ENCODE results near the gene GRID2. TPM values are rescaled to one million over a fixed set of nuclear protein-coding genes. Genes with fewer than 3 reads are reported as not detected.

The GRID2 gene
- total RNA-seq, 1 donor from 2014 or later: 0.17 TPM

DNA sequence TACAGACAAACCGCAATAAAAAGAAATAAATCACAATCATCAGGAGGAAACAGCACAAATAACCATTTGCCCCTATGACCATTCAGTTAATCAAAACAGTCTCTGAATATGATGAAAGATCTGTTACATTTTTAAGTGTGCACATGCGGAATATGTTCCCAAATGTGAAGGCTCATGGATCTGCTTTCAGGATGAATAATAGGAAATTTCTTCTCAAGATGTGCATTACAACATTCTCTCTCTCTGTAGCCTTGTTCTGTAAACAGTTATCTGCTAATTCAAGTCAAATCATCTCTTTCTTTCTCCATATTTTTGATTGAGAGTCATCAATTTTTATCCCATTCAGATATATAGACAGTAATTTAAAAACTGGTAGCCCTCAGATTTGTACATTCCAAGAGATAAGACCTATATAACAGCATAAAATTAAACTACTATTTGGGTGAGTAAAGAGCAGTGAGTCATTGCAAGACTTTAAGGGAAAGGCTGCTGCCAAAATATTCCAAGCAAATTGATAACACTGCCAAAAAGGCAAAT lies 1090.8 kb downstream of the GRID2 start:
- Mint-ChIP-seq H3K4me3 (no peak overlapping the region), H3K9me3 (no peaks in the 10 kb centered on the region)

DNA sequence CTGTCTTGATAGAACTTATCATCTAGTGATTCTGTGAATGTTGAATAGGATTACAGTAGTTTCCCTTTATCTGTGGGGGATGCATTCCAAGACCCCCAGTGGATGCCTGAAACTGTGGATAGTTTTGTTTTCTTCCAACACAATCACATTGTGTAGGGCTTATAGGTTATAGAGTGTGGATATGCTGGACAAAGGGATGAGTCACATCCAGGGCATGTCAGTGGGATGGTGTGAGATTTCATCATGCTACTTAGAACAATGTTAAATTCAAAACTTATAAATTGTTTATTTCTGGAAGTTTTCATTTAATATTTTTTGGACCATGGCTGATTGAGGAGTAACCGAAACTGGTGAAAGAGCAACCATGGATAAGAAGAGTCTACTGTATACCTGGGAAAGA lies 1092.5 kb downstream of the GRID2 start:
- H3F3A ChIP-seq (ENCODE audit: low read depth): no peaks in the 10 kb centered on the region
- H3K27me3 ChIP-seq: no peaks in the 10 kb centered on the region
- H3K27ac ChIP-seq: no peak overlapping the region
- H3K27me3 Mint-ChIP-seq (ENCODE audit: insufficient read depth, low read depth): no peaks in the 10 kb centered on the region
- H2AFZ ChIP-seq (replicated peaks): no peak overlapping the region
- no peak overlapping the region for H3K27ac Mint-ChIP-seq
- H3K36me3 Mint-ChIP-seq: no peaks in the 10 kb centered on the region
- no peaks in the 10 kb centered on the region for H3K4me1 ChIP-seq
- H3K9me3 Mint-ChIP-seq: no peaks in the 10 kb centered on the region
- no peak for TF ChIP-seq EZH2 (IDR thresholded peaks at IDR 0.05)
- no peak for TF ChIP-seq CTCF (IDR thresholded peaks at IDR 0.05)
- TF ChIP-seq EZH2phosphoT487 (IDR thresholded peaks at IDR 0.05): no peak
- H3K9me3 ChIP-seq (ENCODE audit: low read depth): no peaks in the 10 kb centered on the region
- H3K9ac ChIP-seq: no peak overlapping the region
- no peaks in the 10 kb centered on the region for H4K20me1 ChIP-seq (ENCODE audit: low read depth)
- H3K4me3 ChIP-seq: no peak overlapping the region
- H3K4me1 Mint-ChIP-seq: no peaks in the 10 kb centered on the region
- no peaks in the 10 kb centered on the region for H3K36me3 ChIP-seq
- no peak overlapping the region for H3K4me3 Mint-ChIP-seq
- H3K79me2 ChIP-seq (ENCODE audit: low read depth): no peaks in the 10 kb centered on the region
- no peak overlapping the region for H3K4me2 ChIP-seq
- DNase-seq (ENCODE audit: low spot score): no peak

More for the DNA sequence above, 1090.8 kb downstream of the GRID2 start:
- no peaks in the 10 kb centered on the region for H3K4me1 Mint-ChIP-seq
- no peaks in the 10 kb centered on the region for H3K9me3 ChIP-seq (ENCODE audit: low read depth)
- no peak overlapping the region for H3K4me3 ChIP-seq
- no peak overlapping the region for H2AFZ ChIP-seq (replicated peaks)
- no peaks in the 10 kb centered on the region for H3K36me3 Mint-ChIP-seq
- H3F3A ChIP-seq (ENCODE audit: low read depth): no peaks in the 10 kb centered on the region
- no peak overlapping the region for H3K9ac ChIP-seq
- H3K27me3 ChIP-seq: no peaks in the 10 kb centered on the region
- no peaks in the 10 kb centered on the region for H3K4me1 ChIP-seq
- no peaks in the 10 kb centered on the region for H3K36me3 ChIP-seq
- no peak overlapping the region for H3K27ac ChIP-seq
- TF ChIP-seq CTCF (IDR thresholded peaks at IDR 0.05) (no peak), EZH2 (IDR thresholded peaks at IDR 0.05) (no peak), EZH2phosphoT487 (IDR thresholded peaks at IDR 0.05) (no peak)
- no peak overlapping the region for H3K4me2 ChIP-seq
- DNase-seq (ENCODE audit: low spot score): no peak
- H4K20me1 ChIP-seq (ENCODE audit: low read depth): no peaks in the 10 kb centered on the region
- no peaks in the 10 kb centered on the region for H3K79me2 ChIP-seq (ENCODE audit: low read depth)
- H3K27ac Mint-ChIP-seq: no peak overlapping the region
- H3K27me3 Mint-ChIP-seq (ENCODE audit: insufficient read depth, low read depth): no peaks in the 10 kb centered on the region

- Mint-ChIP-seq H3K27ac (no peak overlapping the region), H3K27me3 (ENCODE audit: insufficient read depth, low read depth) (no peaks in the 10 kb centered on the region), H3K4me3 (no peak overlapping the region), H3K4me1 (peaks cover 7% of the 10 kb centered on the region), H3K9me3 (no peaks in the 10 kb centered on the region), H3K36me3 (no peaks in the 10 kb centered on the region)
- H2AFZ ChIP-seq (replicated peaks): no peak overlapping the region
- no peaks in the 10 kb centered on the region for H3K79me2 ChIP-seq (ENCODE audit: low read depth)
- no peaks in the 10 kb centered on the region for H4K20me1 ChIP-seq (ENCODE audit: low read depth)
- no peak overlapping the region for H3K4me3 ChIP-seq
- no peak overlapping the region for H3K9ac ChIP-seq
- H3K27me3 ChIP-seq: no peaks in the 10 kb centered on the region
- TF ChIP-seq EZH2phosphoT487 (IDR thresholded peaks at IDR 0.05): no peak
- no peak overlapping the region for H3K27ac ChIP-seq
- H3K4me1 ChIP-seq: peaks cover 8% of the 10 kb centered on the region
- H3F3A ChIP-seq (ENCODE audit: low read depth): no peaks in the 10 kb centered on the region
- no peaks in the 10 kb centered on the region for H3K36me3 ChIP-seq
- H3K9me3 ChIP-seq (ENCODE audit: low read depth): no peaks in the 10 kb centered on the region
- DNase-seq (ENCODE audit: low spot score): no peak
- H3K4me2 ChIP-seq: no peak overlapping the region
Observed at GRCh38 chr4:93403571-93403970, 1099.8 kb downstream of the GRID2 start.

DNA sequence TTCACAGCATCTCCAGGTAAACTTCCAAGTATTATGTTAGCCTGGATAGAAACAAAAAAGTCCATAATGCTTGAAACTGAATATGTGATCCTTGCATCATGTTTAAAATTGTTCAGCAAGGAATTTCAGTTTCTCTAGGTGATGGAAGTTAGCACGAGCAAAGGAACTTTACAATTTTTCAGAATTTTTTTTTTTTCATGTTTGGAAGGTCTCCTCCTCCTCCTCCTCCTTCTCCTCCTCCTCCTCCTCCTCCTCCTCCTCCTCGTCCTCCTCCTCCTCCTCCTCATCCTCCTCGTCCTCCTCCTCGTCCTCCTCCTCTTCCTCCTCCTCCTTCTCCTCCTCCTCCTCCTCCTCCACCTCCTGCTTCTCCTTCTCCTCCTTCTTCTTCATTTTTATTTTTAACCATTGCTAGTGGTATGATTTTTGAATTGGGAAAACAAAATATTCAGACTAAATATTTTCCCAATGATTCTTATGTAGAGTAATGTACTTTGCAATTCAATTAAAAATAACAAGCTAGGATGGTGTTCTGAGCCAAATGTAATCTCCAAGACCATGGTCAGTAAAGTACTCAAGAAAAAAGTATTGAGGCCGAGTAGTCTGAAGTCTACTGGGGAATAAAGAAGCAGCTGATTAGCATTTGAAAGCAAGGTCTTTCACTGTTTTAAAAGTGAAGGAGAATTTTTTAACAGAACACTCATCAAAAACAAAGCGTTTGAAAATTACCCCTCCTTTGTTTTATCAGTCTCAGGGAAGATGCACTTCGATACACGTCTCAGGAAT lies 1103.9 kb downstream of the GRID2 start:
- Histone ChIP-seq H2AFZ (replicated peaks) (no peak overlapping the region), H4K20me1 (ENCODE audit: low read depth) (no peaks in the 10 kb centered on the region), H3K4me2 (no peak overlapping the region), H3K9ac (no peak overlapping the region), H3F3A (ENCODE audit: low read depth) (no peaks in the 10 kb centered on the region), H3K27me3 (no peaks in the 10 kb centered on the region), H3K4me3 (no peak overlapping the region), H3K9me3 (ENCODE audit: low read depth) (no peaks in the 10 kb centered on the region), H3K4me1 (peaks cover 17% of the 10 kb centered on the region), H3K36me3 (no peaks in the 10 kb centered on the region), H3K27ac (no peak overlapping the region), H3K79me2 (ENCODE audit: low read depth) (no peaks in the 10 kb centered on the region)
- Mint-ChIP-seq H3K4me1 (peaks cover 15% of the 10 kb centered on the region), H3K27me3 (ENCODE audit: insufficient read depth, low read depth) (no peaks in the 10 kb centered on the region), H3K4me3 (no peak overlapping the region), H3K27ac (no peak overlapping the region), H3K9me3 (no peaks in the 10 kb centered on the region), H3K36me3 (no peaks in the 10 kb centered on the region)
- TF ChIP-seq CTCF (IDR thresholded peaks at IDR 0.05) (no peak), EZH2 (IDR thresholded peaks at IDR 0.05) (no peak), EZH2phosphoT487 (IDR thresholded peaks at IDR 0.05) (no peak)
- DNase-seq (ENCODE audit: low spot score): no peak
